ENCODE data around the gene ZNF292.
"Not testable (repeated sequence)": the region's sequence is repeated elsewhere in the genome, so short reads cannot be mapped to it uniquely, and the experiment has no call there.

The ZNF292 gene

GRCh38 chr6:87281426-87281825 is 126.1 kb downstream of the ZNF292 start:
- DNase-seq, result no peak

GRCh38 chr6:87282743-87283142 is 127.4 kb downstream of the ZNF292 start:
- DNase-seq, result no peak

- no peak for DNase-seq
These were observed 128.1 kb downstream of the ZNF292 start for GRCh38 chr6:87283461-87283860.

GRCh38 chr6:87287251-87287650 is 131.9 kb downstream of the ZNF292 start:
- no peak for DNase-seq

GRCh38 chr6:87289571-87289970 is 134.2 kb downstream of the ZNF292 start:
- DNase-seq, result no peak

- no peak for DNase-seq
These were observed 136.5 kb downstream of the ZNF292 start for GRCh38 chr6:87291883-87292282.

- DNase-seq, result no peak
These were observed 138.2 kb downstream of the ZNF292 start for GRCh38 chr6:87293526-87293925.

- DNase-seq, result no peak
These were observed 141.8 kb downstream of the ZNF292 start for GRCh38 chr6:87297119-87297518.

GRCh38 chr6:87301277-87301676 is 145.9 kb downstream of the ZNF292 start:
- DNase-seq, result not testable (repeated sequence)

- no peak for DNase-seq
These were observed 153.6 kb downstream of the ZNF292 start for GRCh38 chr6:87308970-87309369.

GRCh38 chr6:87312860-87313259 is 157.5 kb downstream of the ZNF292 start:
- no peak for DNase-seq

Data from right forelimb (tissue), 1 donor.